HepG2 (cell line): ENCODE data around the gene PAIP2. TPM values are rescaled to one million over a fixed set of nuclear protein-coding genes. Genes with fewer than 3 reads are reported as not detected.
A peak's percentile ranks its signal among the peaks of the same experiment; 100 is the strongest.

Source experiments
- BHLHE40 ChIP-seq: IDR thresholded peaks from 2 replicates; pipeline ENCODE4 v1.6.1; 2011; ENCODE audit warnings: low read length, improper control_type of control experiment
- EEA1 ChIP-seq: sonication (generic); formaldehyde crosslinking; IDR thresholded peaks from 2 replicates; pipeline ENCODE4 v1.5.1; 2020; ENCODE audit warnings: mild to moderate bottlenecking, missing genetic modification reagents, borderline replicate concordance
- FOXC1 ChIP-seq: sonication (generic); formaldehyde crosslinking; IDR thresholded peaks from 2 replicates; pipeline ENCODE4 v1.8.0; 2022; ENCODE audit warnings: mild to moderate bottlenecking, missing genetic modification reagents, borderline replicate concordance
- HNF4A ChIP-seq: sonication (generic); formaldehyde crosslinking; IDR thresholded peaks from 2 replicates; pipeline ENCODE4 v1.4.0; 2020; ENCODE audit warnings: missing genetic modification reagents
- KAT8 ChIP-seq: IDR thresholded peaks from 2 replicates; pipeline ENCODE4 v1.6.1; 2016; ENCODE audit warnings: missing genetic modification reagents, missing compliant biosample characterization
- KLF15 ChIP-seq: sonication (generic); formaldehyde crosslinking; IDR thresholded peaks from 2 replicates; pipeline ENCODE4 v1.8.1; 2023; ENCODE audit warnings: borderline replicate concordance, mild to moderate bottlenecking, inconsistent platforms, missing genetic modification reagents, mixed read lengths
- MIER2 ChIP-seq: IDR thresholded peaks from 2 replicates; pipeline ENCODE4 v1.6.1; 2016; ENCODE audit warnings: missing biosample characterization, missing genetic modification reagents
- PHF20 ChIP-seq: sonication (generic); formaldehyde crosslinking; IDR thresholded peaks from 2 replicates; pipeline ENCODE4 v1.5.0; 2020; ENCODE audit warnings: mild to moderate bottlenecking, missing genetic modification reagents
- POGZ ChIP-seq: sonication (generic); formaldehyde crosslinking; IDR thresholded peaks from 2 replicates; pipeline ENCODE4 v1.4.0; 2020; ENCODE audit warnings: mild to moderate bottlenecking, missing genetic modification reagents
- RAD51 ChIP-seq: fragments of 450-650 bp; IDR thresholded peaks from 2 replicates; pipeline ENCODE4 v1.6.1; 2016; ENCODE audit warnings: borderline replicate concordance
- SAP130 ChIP-seq: IDR thresholded peaks from 2 replicates; pipeline ENCODE4 v1.6.1; 2016; ENCODE audit warnings: low read depth
- SMARCC2 ChIP-seq: fragments of 450-650 bp; IDR thresholded peaks from 2 replicates; pipeline ENCODE4 v1.6.1; 2017; ENCODE audit warnings: antibody characterized with exemption, mild to moderate bottlenecking
- SP140L ChIP-seq: sonication (generic); formaldehyde crosslinking; IDR thresholded peaks from 2 replicates; pipeline ENCODE4 v1.4.0; 2020; ENCODE audit warnings: missing genetic modification reagents, borderline replicate concordance
- TBX3 ChIP-seq: fragments of 450-650 bp; IDR thresholded peaks from 2 replicates; pipeline ENCODE4 v1.6.1; 2017; ENCODE audit warnings: antibody characterized with exemption, mild to moderate bottlenecking, inconsistent platforms, borderline replicate concordance
- USF2 ChIP-seq, 2 experiments: sonication (generic) in 1 of 2; formaldehyde crosslinking in 1 of 2; IDR thresholded peaks; 2 replicates each; pipeline versions ENCODE4 v1.5.1 to v1.6.1; 2011 to 2020; ENCODE audit warnings: borderline replicate concordance in 1 of 2, low read depth in 1 of 2, low read length in 1 of 2, mild to moderate bottlenecking in 1 of 2, missing genetic modification reagents in 1 of 2, moderate library complexity in 1 of 2
- ZBTB38 ChIP-seq: sonication (generic); formaldehyde crosslinking; IDR thresholded peaks from 2 replicates; pipeline ENCODE4 v1.5.1; 2020; ENCODE audit warnings: mild to moderate bottlenecking, missing genetic modification reagents
- ZMYM4 ChIP-seq: sonication (generic); formaldehyde crosslinking; IDR thresholded peaks from 2 replicates; pipeline ENCODE4 v1.8.1; 2023; ENCODE audit warnings: mild to moderate bottlenecking, missing genetic modification reagents
- ZNF44 ChIP-seq: sonication (generic); formaldehyde crosslinking; IDR thresholded peaks from 2 replicates; pipeline ENCODE4 v1.5.1; 2020; ENCODE audit warnings: mild to moderate bottlenecking, missing genetic modification reagents
- ZNF644 ChIP-seq: IDR thresholded peaks from 2 replicates; pipeline ENCODE4 v1.6.1; 2016; ENCODE audit warnings: low read depth
- polyA plus RNA-seq, 8 experiments: library from polyadenylated mRNA; depleted of rRNA in 3 of 8; stranded (reverse) in 7 of 8; unstranded in 1 of 8; fragments of >200 nt; fragmentation: Illumina TruSeq in 4 of 8; extraction: Trizol in 4 of 8; gene quantifications; 2 replicates each; pipeline versions ENCODE4 v1.2.1 to v1.2.3, GENCODE V29; 2011 to 2016; ENCODE audit warnings: low read depth in 4 of 8, missing spikeins in 1 of 8, mixed read lengths in 1 of 8; ENCODE audit not compliant: insufficient read depth in 1 of 8
- total RNA-seq, 5 experiments: library from RNA; depleted of rRNA; stranded (reverse); fragments of >200 nt; fragmentation: Illumina TruSeq; extraction: Trizol; gene quantifications; 2 replicates each; pipeline ENCODE4 v1.2.3, GENCODE V29; 2016; ENCODE audit warnings: low read depth in 1 of 5
- TF ChIP-seq, protein P1 (sequence below): sonication (generic); formaldehyde crosslinking; IDR thresholded peaks from 2 replicates; pipeline ENCODE4 v1.4.0; 2020; ENCODE audit warnings: missing genetic modification reagents
- TF ChIP-seq, protein P2 (sequence below): sonication (generic); IDR thresholded peaks from 2 replicates; pipeline ENCODE4 v1.6.1; 2016; ENCODE audit warnings: low read depth, borderline replicate concordance
- TF ChIP-seq, protein P3 (sequence below): sonication (generic); formaldehyde crosslinking; IDR thresholded peaks from 2 replicates; pipeline ENCODE4 v1.5.0; 2020; ENCODE audit warnings: missing genetic modification reagents
- TF ChIP-seq, protein P4 (sequence below): sonication (generic); formaldehyde crosslinking; IDR thresholded peaks from 2 replicates; pipeline ENCODE4 v1.9.0; 2021; ENCODE audit warnings: missing genetic modification reagents, mild to moderate bottlenecking, borderline replicate concordance
- TF ChIP-seq, protein P5 (sequence below): fragments of 450-650 bp; IDR thresholded peaks from 2 replicates; pipeline ENCODE4 v1.6.1; 2016

Gene PAIP2
- total and polyA plus RNA-seq, 2 of the 13 experiments (the other 11 are each of a cell fraction or from before 2014, with no cell fraction given): 61.5 to 76.3 TPM

GRCh38 chr5:139406963-139407362, 65.3 kb downstream of the PAIP2 start (continued):
- TF ChIP-seq, protein P1, sequence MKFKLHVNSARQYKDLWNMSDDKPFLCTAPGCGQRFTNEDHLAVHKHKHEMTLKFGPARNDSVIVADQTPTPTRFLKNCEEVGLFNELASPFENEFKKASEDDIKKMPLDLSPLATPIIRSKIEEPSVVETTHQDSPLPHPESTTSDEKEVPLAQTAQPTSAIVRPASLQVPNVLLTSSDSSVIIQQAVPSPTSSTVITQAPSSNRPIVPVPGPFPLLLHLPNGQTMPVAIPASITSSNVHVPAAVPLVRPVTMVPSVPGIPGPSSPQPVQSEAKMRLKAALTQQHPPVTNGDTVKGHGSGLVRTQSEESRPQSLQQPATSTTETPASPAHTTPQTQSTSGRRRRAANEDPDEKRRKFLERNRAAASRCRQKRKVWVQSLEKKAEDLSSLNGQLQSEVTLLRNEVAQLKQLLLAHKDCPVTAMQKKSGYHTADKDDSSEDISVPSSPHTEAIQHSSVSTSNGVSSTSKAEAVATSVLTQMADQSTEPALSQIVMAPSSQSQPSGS (CRISPR knock-in tag): no peak
- TF ChIP-seq KAT8 (CRISPR knock-in tag) (peak; percentile 56; the same call in 1 of the 2 replicates), ZNF644 (CRISPR knock-in tag) (peak; percentile 73), HNF4A (CRISPR knock-in tag) (peak; percentile 66), EEA1 (CRISPR knock-in tag) (no peak), MIER2 (no peak), USF2 (IDR thresholded peaks at IDR 0.05; ENCODE audit: low read depth, low read length) (peak; percentile 69), USF2 (CRISPR knock-in tag; IDR thresholded peaks at IDR 0.05; ENCODE audit: borderline replicate concordance) (peak; percentile 92; the same call in 1 of the 2 replicates), KLF15 (CRISPR knock-in tag) (no peak), BHLHE40 (peak; percentile 93), PHF20 (CRISPR knock-in tag) (peak; percentile 64), SP140L (no peak), TBX3 (no peak), SAP130 (CRISPR knock-in tag) (peak; percentile 55; the same call in 1 of the 2 replicates), RAD51 (peak; percentile 38; the same call in 1 of the 2 replicates), ZMYM4 (peak; percentile 48; the same call in 1 of the 2 replicates), POGZ (CRISPR knock-in tag) (peak; percentile 64; the same call in 1 of the 2 replicates), SMARCC2 (no peak), FOXC1 (CRISPR knock-in tag) (no peak), ZNF44 (CRISPR knock-in tag) (no peak), ZBTB38 (CRISPR knock-in tag) (no peak)
- TF ChIP-seq, protein P2, sequence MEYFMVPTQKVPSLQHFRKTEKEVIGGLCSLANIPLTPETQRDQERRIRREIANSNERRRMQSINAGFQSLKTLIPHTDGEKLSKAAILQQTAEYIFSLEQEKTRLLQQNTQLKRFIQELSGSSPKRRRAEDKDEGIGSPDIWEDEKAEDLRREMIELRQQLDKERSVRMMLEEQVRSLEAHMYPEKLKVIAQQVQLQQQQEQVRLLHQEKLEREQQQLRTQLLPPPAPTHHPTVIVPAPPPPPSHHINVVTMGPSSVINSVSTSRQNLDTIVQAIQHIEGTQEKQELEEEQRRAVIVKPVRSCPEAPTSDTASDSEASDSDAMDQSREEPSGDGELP: peak; percentile 86; the same call in 1 of the 2 replicates
- TF ChIP-seq, protein P3, sequence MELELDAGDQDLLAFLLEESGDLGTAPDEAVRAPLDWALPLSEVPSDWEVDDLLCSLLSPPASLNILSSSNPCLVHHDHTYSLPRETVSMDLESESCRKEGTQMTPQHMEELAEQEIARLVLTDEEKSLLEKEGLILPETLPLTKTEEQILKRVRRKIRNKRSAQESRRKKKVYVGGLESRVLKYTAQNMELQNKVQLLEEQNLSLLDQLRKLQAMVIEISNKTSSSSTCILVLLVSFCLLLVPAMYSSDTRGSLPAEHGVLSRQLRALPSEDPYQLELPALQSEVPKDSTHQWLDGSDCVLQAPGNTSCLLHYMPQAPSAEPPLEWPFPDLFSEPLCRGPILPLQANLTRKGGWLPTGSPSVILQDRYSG (CRISPR knock-in tag): no peak
- TF ChIP-seq, protein P4, sequence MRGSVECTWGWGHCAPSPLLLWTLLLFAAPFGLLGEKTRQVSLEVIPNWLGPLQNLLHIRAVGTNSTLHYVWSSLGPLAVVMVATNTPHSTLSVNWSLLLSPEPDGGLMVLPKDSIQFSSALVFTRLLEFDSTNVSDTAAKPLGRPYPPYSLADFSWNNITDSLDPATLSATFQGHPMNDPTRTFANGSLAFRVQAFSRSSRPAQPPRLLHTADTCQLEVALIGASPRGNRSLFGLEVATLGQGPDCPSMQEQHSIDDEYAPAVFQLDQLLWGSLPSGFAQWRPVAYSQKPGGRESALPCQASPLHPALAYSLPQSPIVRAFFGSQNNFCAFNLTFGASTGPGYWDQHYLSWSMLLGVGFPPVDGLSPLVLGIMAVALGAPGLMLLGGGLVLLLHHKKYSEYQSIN (CRISPR knock-in tag): no peak
- TF ChIP-seq, protein P5, sequence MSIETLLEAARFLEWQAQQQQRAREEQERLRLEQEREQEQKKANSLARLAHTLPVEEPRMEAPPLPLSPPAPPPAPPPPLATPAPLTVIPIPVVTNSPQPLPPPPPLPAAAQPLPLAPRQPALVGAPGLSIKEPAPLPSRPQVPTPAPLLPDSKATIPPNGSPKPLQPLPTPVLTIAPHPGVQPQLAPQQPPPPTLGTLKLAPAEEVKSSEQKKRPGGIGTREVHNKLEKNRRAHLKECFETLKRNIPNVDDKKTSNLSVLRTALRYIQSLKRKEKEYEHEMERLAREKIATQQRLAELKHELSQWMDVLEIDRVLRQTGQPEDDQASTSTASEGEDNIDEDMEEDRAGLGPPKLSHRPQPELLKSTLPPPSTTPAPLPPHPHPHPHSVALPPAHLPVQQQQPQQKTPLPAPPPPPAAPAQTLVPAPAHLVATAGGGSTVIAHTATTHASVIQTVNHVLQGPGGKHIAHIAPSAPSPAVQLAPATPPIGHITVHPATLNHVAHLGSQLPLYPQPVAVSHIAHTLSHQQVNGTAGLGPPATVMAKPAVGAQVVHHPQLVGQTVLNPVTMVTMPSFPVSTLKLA: no peak
